Prostate gland (tissue), 2 donors: Measurements from ENCODE around the gene METTL25B.

Experiments used
- CTCF ChIP-seq, 4 experiments: fragments of 200-600 bp in 2 of 4; fragments of 450-650 bp in 2 of 4; sonication (generic) in 2 of 4; IDR thresholded peaks; 1 replicate in 3 of 4; 2 replicates in 1 of 4; pipeline ENCODE4 v1.5.1; 2016 to 2019; ENCODE audit warnings: antibody characterized with exemption in 4 of 4, mild to moderate bottlenecking in 2 of 4, moderate library complexity in 2 of 4
- POLR2A ChIP-seq: fragments of 450-650 bp; IDR thresholded peaks from one replicate; pipeline ENCODE4 v1.6.1; 2016; ENCODE audit warnings: antibody characterized with exemption, mild to moderate bottlenecking
- POLR2AphosphoS5 ChIP-seq: sonication (generic); formaldehyde crosslinking; IDR thresholded peaks from one replicate; pipeline ENCODE4 v1.6.1; 2017; ENCODE audit warnings: antibody characterized with exemption

- TF ChIP-seq CTCF (IDR thresholded peaks at IDR 0.05) (peak in 1 of 4 experiments; percentile 21), POLR2A (no peak), POLR2AphosphoS5 (no peak)
Observed at GRCh38 chr1:156691665-156692440, 36.4 kb upstream of the METTL25B start.
